Measurements from ENCODE around the gene LGALS8. TPM values are rescaled to one million over a fixed set of nuclear protein-coding genes. Genes with fewer than 3 reads are reported as not detected.
A peak's percentile ranks its signal among the peaks of the same experiment; 100 is the strongest.
"Not testable (repeated sequence)": the region's sequence is repeated elsewhere in the genome, so short reads cannot be mapped to it uniquely, and the experiment has no call there.

The LGALS8 gene
- total RNA-seq, 5 donors from 2014 or later (not counting 1 experiment from before 2014, with no cell fraction given): 106 to 147 (median 124) TPM

DNA sequence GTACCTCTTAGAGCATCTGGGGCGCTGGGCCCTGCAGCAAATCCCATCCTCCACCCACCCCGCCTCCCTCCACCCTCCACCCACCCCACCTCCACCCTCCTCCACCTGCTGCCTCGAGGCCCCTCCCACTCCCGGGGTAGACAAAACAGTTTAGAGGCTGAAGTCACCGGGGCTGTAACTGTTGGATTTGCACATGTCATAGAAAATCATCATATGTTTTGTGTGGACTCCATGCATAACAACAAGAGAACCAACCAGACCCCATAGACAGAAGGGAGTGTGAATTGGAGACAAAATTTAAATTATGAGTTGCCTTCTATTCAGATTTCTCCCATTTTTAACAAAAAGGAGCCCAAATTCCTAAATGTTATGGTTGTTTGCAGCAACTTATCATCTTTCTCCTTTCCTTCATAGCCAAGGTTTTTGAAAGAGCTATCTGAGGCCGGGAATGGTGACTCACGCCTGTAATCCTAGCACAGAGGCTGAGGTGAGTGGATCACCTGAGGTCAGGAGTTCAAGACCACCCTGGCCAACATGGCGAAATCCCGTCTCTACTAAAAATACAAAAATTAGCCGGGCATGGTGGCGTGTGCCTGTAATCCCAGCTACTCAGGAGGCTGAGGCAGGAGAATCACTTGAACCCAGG, 28.2 kb upstream of the LGALS8 start:
- Mint-ChIP-seq H3K4me3 (no peak overlapping the region), H3K4me1 (peaks cover 9 to 12% (median 11%) of the 10 kb centered on the region in 3 donors), H3K36me3 (no peaks in the 10 kb centered on the region), H3K9me3 (no peaks in the 10 kb centered on the region), H3K27me3 (peaks cover 14 to 25% of the 10 kb centered on the region in 2 donors), H3K27ac (no peak overlapping the region)
- Histone ChIP-seq H3K36me3 (ENCODE audit: control insufficient read depth in 2 of 2, extremely low read depth in 1 of 2, insufficient read depth in 1 of 2, low read length in 1 of 2) (no peaks in the 10 kb centered on the region), H3K9me3 (no peaks in the 10 kb centered on the region), H3K4me1 (ENCODE audit: control insufficient read depth in 1 of 2, extremely low read depth in 1 of 2, insufficient read depth in 2 of 2, low read length in 2 of 2) (peaks cover 0 to 5% of the 10 kb centered on the region in 2 experiments), H3K27ac (ENCODE audit: low read length) (no peak overlapping the region), H3K27me3 (replicated peaks in 1 of 2; ENCODE audit: control insufficient read depth in 2 of 2, extremely low read depth in 1 of 2, insufficient read depth in 2 of 2, low read length in 1 of 2) (peaks cover 0 to 23% of the 10 kb centered on the region in 2 experiments), H3K4me3 (ENCODE audit: control insufficient read depth in 1 of 2, extremely low read depth in 1 of 2, low read length in 1 of 2) (no peak overlapping the region)
- WGBS (ENCODE audit: insufficient coverage): no CpG with 5 or more reads among the region's 11 CpGs
- DNase-seq (peak in 1 of 35 experiments; percentile 5), ATAC-seq (replicated peaks in 1 of 4) (peak in 1 of 4 experiments; percentile 57)
- CTCF ChIA-PET: interaction anchor here in 1 of 2 donors (0.6 kb wide), 2 partner anchors 109 to 390 kb away, joined by 3 read pairs; partner anchors contain the start of gene HEATR1
- POLR2A ChIA-PET: interaction anchor here in 1 of 2 donors (0.6 kb wide), 1 partner anchor 718 kb away, joined by 8 read pairs; no protein-coding TSS in a partner anchor

DNA sequence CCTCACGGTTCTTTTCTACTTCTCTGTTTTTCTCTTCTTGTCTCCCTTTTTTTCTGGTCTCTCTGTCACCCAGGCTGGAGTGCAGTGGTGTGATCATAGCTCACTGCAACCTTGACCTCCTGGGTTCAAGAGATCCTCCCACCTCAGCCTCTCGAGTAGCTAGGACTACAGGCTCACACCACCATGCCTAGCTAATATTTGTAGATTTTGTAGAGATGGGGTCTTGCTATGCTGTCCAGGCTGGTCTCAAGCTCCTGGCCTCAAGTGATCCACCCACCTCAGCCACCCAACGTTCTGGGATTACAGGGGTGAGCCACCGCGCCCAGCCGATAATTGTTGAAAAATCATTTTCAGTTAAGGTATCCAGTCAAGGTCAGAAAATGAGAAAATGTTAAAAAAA, 25.9 kb upstream of the LGALS8 start:
- ATAC-seq (replicated peaks in 1 of 4): no peak
- CTCF ChIA-PET: interaction anchor here in 1 of 2 donors (0.6 kb wide), 1 partner anchor 9 kb away, joined by 3 read pairs; no protein-coding TSS in a partner anchor

DNA sequence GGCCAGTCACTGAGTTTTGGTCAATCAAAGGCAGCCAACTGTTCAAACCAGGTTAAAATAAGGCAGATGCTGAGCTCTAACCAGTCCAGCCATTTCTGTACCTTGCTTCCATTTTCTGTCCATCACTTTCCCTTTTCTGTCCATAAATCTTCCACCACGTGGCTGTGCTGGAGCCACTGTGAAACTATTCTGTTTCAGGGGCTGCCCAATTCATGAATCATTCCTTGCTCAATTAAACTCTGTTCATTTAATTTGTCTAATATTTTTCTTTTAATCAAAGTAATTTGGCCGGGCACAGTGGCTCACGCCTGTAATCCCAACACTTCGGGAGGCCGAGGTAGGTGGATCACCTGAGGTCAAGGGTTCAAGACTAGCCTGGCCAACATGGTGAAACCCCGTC, 22.7 kb upstream of the LGALS8 start:
- Mint-ChIP-seq H3K4me3 (no peak overlapping the region), H3K27me3 (peaks cover 3% of the 10 kb centered on the region in 2 donors), H3K9me3 (no peaks in the 10 kb centered on the region), H3K27ac (no peak overlapping the region), H3K36me3 (no peaks in the 10 kb centered on the region), H3K4me1 (peaks cover 10 to 17% (median 16%) of the 10 kb centered on the region in 3 donors)
- Histone ChIP-seq H3K27ac (ENCODE audit: low read length) (no peak overlapping the region), H3K4me3 (ENCODE audit: control insufficient read depth in 1 of 2, extremely low read depth in 1 of 2, low read length in 1 of 2) (no peak overlapping the region), H3K9me3 (no peaks in the 10 kb centered on the region), H3K27me3 (replicated peaks in 1 of 2; ENCODE audit: control insufficient read depth in 2 of 2, extremely low read depth in 1 of 2, insufficient read depth in 2 of 2, low read length in 1 of 2) (peaks cover 0 to 15% of the 10 kb centered on the region in 2 experiments), H3K4me1 (ENCODE audit: control insufficient read depth in 1 of 2, extremely low read depth in 1 of 2, insufficient read depth in 2 of 2, low read length in 2 of 2) (peaks cover 2 to 6% of the 10 kb centered on the region in 2 experiments), H3K36me3 (ENCODE audit: control insufficient read depth in 2 of 2, extremely low read depth in 1 of 2, insufficient read depth in 1 of 2, low read length in 1 of 2) (no peaks in the 10 kb centered on the region)
- no peak for ATAC-seq (replicated peaks in 1 of 4)
- ChIA-PET CTCF (no interaction called here), POLR2A (no interaction called here)
- no peak for DNase-seq
- whole genome bisulfite sequencing (ENCODE audit: insufficient coverage): 91% methylated on average over 5 of the region's 6 CpGs

More for the DNA sequence above, 25.9 kb upstream of the LGALS8 start:
- Mint-ChIP-seq H3K4me3 (no peak overlapping the region), H3K4me1 (peaks cover 7 to 11% (median 9%) of the 10 kb centered on the region in 3 donors), H3K27ac (no peak overlapping the region), H3K27me3 (peaks cover 5 to 10% of the 10 kb centered on the region in 2 donors), H3K9me3 (no peaks in the 10 kb centered on the region), H3K36me3 (no peaks in the 10 kb centered on the region)
- no peak overlapping the region for H3K27ac ChIP-seq (ENCODE audit: low read length)
- POLR2A ChIA-PET: no interaction called here
- no peaks in the 10 kb centered on the region for H3K9me3 ChIP-seq
- 100% methylated on average over 1 of the region's 6 CpGs for WGBS (ENCODE audit: insufficient coverage)
- DNase-seq: no peak
- no peaks in the 10 kb centered on the region for H3K36me3 ChIP-seq (ENCODE audit: control insufficient read depth in 2 of 2, extremely low read depth in 1 of 2, insufficient read depth in 1 of 2, low read length in 1 of 2)
- H3K4me3 ChIP-seq (ENCODE audit: control insufficient read depth in 1 of 2, extremely low read depth in 1 of 2, low read length in 1 of 2): no peak overlapping the region
- H3K27me3 ChIP-seq (replicated peaks in 1 of 2; ENCODE audit: control insufficient read depth in 2 of 2, extremely low read depth in 1 of 2, insufficient read depth in 2 of 2, low read length in 1 of 2): peaks cover 0 to 15% of the 10 kb centered on the region in 2 experiments
- H3K4me1 ChIP-seq (ENCODE audit: control insufficient read depth in 1 of 2, extremely low read depth in 1 of 2, insufficient read depth in 2 of 2, low read length in 2 of 2): peaks cover 0 to under 1% of the 10 kb centered on the region in 2 experiments

DNA sequence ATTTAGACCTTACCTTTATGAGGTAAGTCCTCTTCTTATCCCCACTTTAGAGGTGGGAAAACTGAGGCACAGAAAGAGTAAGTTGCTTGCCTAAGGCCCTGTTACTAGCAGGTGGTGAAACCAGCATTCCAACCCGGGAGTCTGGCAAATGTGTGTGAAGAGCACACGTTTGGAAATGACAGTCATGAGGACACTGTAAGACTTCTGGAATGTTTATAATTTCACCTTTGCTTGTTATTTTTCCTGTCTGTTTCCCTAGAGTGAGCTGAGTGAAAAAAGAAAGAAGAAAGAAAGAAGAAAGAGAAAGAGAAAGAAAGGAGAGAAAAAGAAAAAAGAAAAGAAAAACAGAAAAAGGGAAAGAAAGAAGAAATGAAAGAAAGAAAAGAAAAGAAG, 21.2 kb upstream of the LGALS8 start:
- WGBS (ENCODE audit: insufficient coverage): 54% methylated on average over 2 of the region's 2 CpGs
- Histone ChIP-seq H3K4me1 (ENCODE audit: control insufficient read depth in 1 of 2, extremely low read depth in 1 of 2, insufficient read depth in 2 of 2, low read length in 2 of 2) (peaks cover 2 to 6% of the 10 kb centered on the region in 2 experiments), H3K9me3 (no peaks in the 10 kb centered on the region), H3K27ac (ENCODE audit: low read length) (no peak overlapping the region), H3K27me3 (replicated peaks in 1 of 2; ENCODE audit: control insufficient read depth in 2 of 2, extremely low read depth in 1 of 2, insufficient read depth in 2 of 2, low read length in 1 of 2) (peaks cover 0 to 4% of the 10 kb centered on the region in 2 experiments), H3K4me3 (ENCODE audit: control insufficient read depth in 1 of 2, extremely low read depth in 1 of 2, low read length in 1 of 2) (no peak overlapping the region), H3K36me3 (ENCODE audit: control insufficient read depth in 2 of 2, extremely low read depth in 1 of 2, insufficient read depth in 1 of 2, low read length in 1 of 2) (no peaks in the 10 kb centered on the region)
- ChIA-PET CTCF (interaction anchor here (0.7 to 0.9 kb wide), 2 partner anchors 11 to 618 kb away, joined by 3 to 4 read pairs; no protein-coding TSS in a partner anchor), POLR2A (interaction anchor here in 1 of 2 donors (0.6 kb wide), 1 partner anchor 121 kb away, joined by 18 read pairs; no protein-coding TSS in a partner anchor)
- DNase-seq: no peak
- no peaks in the 10 kb centered on the region for H3K36me3 Mint-ChIP-seq
- H3K4me3 Mint-ChIP-seq: peak overlapping the region; percentile 4 to 72 (median 34)
- H3K27ac Mint-ChIP-seq: peak overlapping the region; percentile 60 to 80
- no peak for ATAC-seq (replicated peaks in 1 of 4)
- no peaks in the 10 kb centered on the region for H3K27me3 Mint-ChIP-seq
- H3K4me1 Mint-ChIP-seq: peaks cover 10 to 17% (median 17%) of the 10 kb centered on the region in 3 donors
- no peaks in the 10 kb centered on the region for H3K9me3 Mint-ChIP-seq

DNA sequence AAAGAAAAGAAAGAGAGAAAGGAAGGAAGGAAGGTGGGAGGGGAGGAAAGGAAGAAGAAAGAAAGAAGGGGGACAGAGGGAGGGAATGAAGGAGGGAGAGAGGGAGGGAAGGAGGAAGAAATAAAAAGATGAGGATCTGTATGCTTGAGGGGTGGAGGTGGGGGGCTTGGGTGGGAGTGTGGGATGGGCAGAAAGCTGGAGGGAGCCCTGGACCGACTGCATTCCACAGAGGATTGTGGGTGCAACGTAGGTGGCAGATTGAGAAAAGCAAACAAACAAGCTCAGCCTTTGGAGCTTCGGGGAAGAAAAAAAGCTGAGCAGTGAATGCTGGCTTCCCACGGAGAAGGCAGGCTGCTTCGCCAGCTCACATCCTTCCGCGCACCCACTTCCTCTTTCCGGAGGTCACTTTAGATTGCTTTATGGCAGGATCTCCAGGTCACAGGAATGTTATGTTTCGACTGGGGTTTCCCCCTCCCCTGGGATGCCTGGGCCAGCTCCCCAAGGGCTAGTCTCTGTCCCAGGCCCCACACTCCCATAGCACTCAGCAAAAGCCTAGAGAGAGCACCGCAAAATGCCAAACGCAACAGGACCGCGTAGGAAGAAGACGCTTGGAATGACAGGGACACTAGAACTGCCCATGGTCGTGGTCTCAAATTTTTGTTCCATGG, 20.7 kb upstream of the LGALS8 start:
- Mint-ChIP-seq H3K4me1 (peaks cover 10 to 17% (median 17%) of the 10 kb centered on the region in 3 donors), H3K4me3 (peak overlapping the region in 2 of 3 donors; percentile 17 to 72), H3K9me3 (no peaks in the 10 kb centered on the region), H3K36me3 (no peaks in the 10 kb centered on the region), H3K27ac (peak overlapping the region; percentile 65 to 80), H3K27me3 (no peaks in the 10 kb centered on the region)
- Histone ChIP-seq H3K4me3 (ENCODE audit: control insufficient read depth in 1 of 2, extremely low read depth in 1 of 2, low read length in 1 of 2) (no peak overlapping the region), H3K27ac (ENCODE audit: low read length) (no peak overlapping the region), H3K27me3 (replicated peaks in 1 of 2; ENCODE audit: control insufficient read depth in 2 of 2, extremely low read depth in 1 of 2, insufficient read depth in 2 of 2, low read length in 1 of 2) (peaks cover 0 to 4% of the 10 kb centered on the region in 2 experiments), H3K4me1 (ENCODE audit: control insufficient read depth in 1 of 2, extremely low read depth in 1 of 2, insufficient read depth in 2 of 2, low read length in 2 of 2) (peaks cover 2 to 6% of the 10 kb centered on the region in 2 experiments), H3K36me3 (ENCODE audit: control insufficient read depth in 2 of 2, extremely low read depth in 1 of 2, insufficient read depth in 1 of 2, low read length in 1 of 2) (no peaks in the 10 kb centered on the region), H3K9me3 (no peaks in the 10 kb centered on the region)
- POLR2A ChIA-PET: interaction anchor here in 1 of 2 donors (0.6 kb wide), 1 partner anchor 122 kb away, joined by 18 read pairs; no protein-coding TSS in a partner anchor
- 5% methylated on average over 9 of the region's 15 CpGs for WGBS (ENCODE audit: insufficient coverage)
- DNase-seq: peak in 5 of 35 experiments; percentile 2 to 35 (median 18)
- peak in 2 of 4 experiments; percentile 31 to 48 for ATAC-seq (replicated peaks in 1 of 4)
- CTCF ChIA-PET: interaction anchor here (0.7 to 0.9 kb wide), 3 partner anchors 12 to 618 kb away, joined by 3 to 5 read pairs (median 4); no protein-coding TSS in a partner anchor

DNA sequence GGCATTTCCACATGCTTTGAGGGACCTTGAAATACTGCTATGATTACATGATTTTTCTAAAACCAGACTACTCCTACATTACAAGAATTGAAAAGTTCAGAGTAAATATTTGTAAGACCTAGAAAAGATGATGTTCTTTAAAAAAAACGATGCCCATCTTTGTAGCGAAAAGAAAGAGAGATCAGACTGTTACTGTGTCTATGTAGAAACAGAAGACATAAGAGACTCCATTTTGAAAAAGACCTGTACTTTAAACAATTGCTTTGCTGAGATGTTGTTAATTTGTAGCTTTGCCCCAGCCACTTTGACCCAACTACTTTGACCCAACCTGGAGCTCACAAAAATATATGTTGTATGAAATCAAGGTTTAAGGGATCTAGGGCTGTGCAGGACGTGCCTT, 19.4 kb upstream of the LGALS8 start:
- H3K9me3 Mint-ChIP-seq; POLR2A ChIA-PET; H3K27ac Mint-ChIP-seq; H3K27me3 Mint-ChIP-seq; ATAC-seq (replicated peaks in 1 of 4); H3K36me3 ChIP-seq (ENCODE audit: control insufficient read depth in 2 of 2, extremely low read depth in 1 of 2, insufficient read depth in 1 of 2, low read length in 1 of 2); CTCF ChIA-PET; H3K4me3 Mint-ChIP-seq; H3K9me3 ChIP-seq; H3K4me3 ChIP-seq (ENCODE audit: control insufficient read depth in 1 of 2, extremely low read depth in 1 of 2, low read length in 1 of 2); DNase-seq; H3K27me3 ChIP-seq (replicated peaks in 1 of 2; ENCODE audit: control insufficient read depth in 2 of 2, extremely low read depth in 1 of 2, insufficient read depth in 2 of 2, low read length in 1 of 2); H3K36me3 Mint-ChIP-seq; H3K4me1 ChIP-seq (ENCODE audit: control insufficient read depth in 1 of 2, extremely low read depth in 1 of 2, insufficient read depth in 2 of 2, low read length in 2 of 2); H3K27ac ChIP-seq (ENCODE audit: low read length): not testable (repeated sequence)
- peaks cover 19 to 28% (median 23%) of the 10 kb centered on the region in 3 donors for H3K4me1 Mint-ChIP-seq
- 88% methylated on average over 1 of the region's 3 CpGs for WGBS (ENCODE audit: insufficient coverage)

All from T-cell (primary cell).